ENCODE data around the gene COG3.

Gene COG3

GRCh38 chr13:45508776-45509175 lies 44.0 kb downstream of the COG3 start:
- no peak for DNase-seq

- DNase-seq, result no peak
Measured at GRCh38 chr13:45510672-45511071, 45.9 kb downstream of the COG3 start.

DNA sequence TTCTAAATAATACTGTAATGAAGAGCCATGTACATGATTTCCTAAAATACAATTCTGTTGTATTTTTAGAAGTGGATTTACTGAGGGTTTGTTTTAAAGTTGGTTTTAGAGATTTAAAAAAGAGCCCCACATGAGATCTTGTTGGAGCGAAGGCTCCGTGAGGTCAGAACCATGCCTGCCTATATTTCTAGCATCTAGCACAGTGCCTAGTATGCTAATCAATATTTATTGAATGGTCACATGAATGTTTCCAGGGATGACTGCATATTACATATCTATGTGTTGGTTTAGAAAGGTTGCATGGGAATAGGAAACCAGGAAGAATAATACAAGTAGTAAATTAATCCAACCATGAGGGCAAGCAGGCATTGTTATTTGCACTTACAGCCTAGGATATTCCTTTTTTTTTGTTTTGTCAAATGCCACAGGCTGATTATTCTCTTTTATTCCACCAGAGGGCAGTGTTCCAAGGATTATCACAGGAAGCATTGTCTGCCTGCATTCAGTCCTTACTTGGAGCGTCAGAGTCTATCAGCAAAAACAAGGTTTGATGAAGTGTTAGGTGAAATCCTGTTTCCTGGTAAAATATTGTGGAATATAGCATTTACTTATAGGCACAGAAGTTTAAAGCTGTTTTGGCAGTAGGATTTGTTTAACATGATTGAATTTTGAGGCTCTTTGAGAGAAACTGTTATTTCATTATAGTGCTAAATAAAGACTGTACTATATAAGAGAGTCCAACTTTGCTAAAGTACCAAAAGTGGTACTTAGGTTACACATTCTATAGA lies 46.8 kb downstream of the COG3 start:
- peak in 1 of 2 experiments; percentile 37 for DNase-seq

DNA sequence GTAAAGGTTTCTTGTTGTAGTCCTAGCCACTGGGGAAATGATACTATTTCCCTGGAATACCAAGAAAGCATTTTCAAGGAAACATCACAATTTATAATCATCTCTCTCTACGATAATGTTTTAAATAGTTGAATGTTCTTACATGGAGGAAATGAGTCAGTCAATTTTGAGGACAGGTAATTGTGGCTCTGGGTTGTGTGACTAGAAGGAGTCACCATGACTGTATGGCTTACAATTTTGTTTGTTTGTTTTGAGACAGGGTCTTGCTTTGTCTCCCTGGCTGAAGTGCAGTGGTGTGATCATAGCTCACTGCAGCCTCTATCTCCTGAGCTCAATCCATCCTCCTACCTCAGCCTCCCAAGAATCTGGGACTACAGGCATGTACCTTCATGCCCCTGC lies 47.4 kb downstream of the COG3 start:
- no peak for DNase-seq

- DNase-seq, result no peak
Measured at GRCh38 chr13:45516757-45517156, 52.0 kb downstream of the COG3 start.

- DNase-seq, result no peak
Measured at GRCh38 chr13:45518525-45519245, 53.9 kb downstream of the COG3 start.

- DNase-seq, result no peak
Measured at GRCh38 chr13:45519493-45519892, 54.8 kb downstream of the COG3 start.

GRCh38 chr13:45521297-45521696 lies 56.6 kb downstream of the COG3 start:
- no peak for DNase-seq

GRCh38 chr13:45522571-45522970 lies 57.8 kb downstream of the COG3 start:
- DNase-seq, result no peak

GRCh38 chr13:45527699-45528462 lies 63.1 kb downstream of the COG3 start:
- no peak for DNase-seq

DNA sequence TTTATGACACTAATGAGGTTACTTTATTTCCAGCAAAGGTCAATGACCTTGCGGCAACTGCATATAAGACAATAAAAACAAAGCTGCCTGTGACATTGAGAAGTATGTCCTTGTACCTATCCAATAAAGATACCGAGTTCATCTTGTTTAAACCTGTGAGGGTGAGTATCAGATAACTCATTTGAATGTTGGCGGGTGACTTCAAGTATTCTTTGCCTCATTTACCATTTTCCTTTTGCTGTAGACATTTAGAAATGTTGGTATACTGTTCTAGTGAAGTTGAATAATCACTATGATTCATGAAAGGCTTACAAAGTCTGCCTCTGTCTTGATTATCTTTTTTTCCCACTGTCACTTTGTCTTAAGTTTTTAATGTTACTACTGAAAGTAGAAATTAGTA lies 65.0 kb downstream of the COG3 start:
- DNase-seq, result no peak

- DNase-seq, result no peak
Measured at GRCh38 chr13:45534604-45535003, 69.9 kb downstream of the COG3 start.

DNA sequence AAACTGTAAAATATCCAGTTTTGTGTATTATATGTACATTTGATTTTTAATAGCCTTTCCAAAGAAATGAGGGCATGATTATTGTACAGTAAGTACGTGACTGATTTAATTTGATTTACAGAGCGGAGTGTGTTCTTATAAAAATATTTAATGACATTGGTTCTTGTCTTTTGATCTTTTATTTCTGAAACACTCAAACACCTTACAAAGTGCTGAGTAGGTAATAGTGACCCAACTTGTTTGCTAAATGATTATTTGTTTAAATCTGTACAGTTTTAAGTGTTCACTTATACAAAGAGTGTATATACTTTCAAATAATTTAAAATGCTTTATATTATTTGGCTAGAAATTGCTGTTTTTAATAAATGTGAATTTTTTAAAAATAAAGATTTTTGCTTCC lies 71.5 kb downstream of the COG3 start:
- no peak for DNase-seq

- no peak for DNase-seq
Measured at GRCh38 chr13:45537516-45537915, 72.8 kb downstream of the COG3 start.

GRCh38 chr13:45538382-45538781 lies 73.6 kb downstream of the COG3 start:
- DNase-seq, result no peak

GRCh38 chr13:45540195-45540594 lies 75.5 kb downstream of the COG3 start:
- no peak for DNase-seq

DNA sequence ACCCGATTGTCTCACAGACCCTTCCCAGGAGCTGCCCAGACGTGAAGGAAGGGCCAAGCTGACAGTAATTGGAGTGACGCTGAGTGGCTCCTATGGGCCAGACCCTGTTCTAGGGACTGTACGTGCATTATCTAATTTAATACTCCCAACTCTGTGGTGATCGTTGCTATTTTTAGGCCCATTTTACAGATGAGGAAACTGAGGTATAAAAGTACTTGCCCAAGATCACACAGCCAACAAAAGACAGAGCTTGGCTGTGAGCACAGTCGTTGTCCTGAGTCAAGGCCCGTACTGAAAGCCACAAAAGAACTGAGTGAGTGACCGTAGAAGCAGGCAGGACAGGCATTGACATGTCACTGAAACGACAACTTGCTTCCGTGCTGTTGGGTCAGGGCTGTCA lies 76.1 kb downstream of the COG3 start:
- DNase-seq, result no peak

DNA sequence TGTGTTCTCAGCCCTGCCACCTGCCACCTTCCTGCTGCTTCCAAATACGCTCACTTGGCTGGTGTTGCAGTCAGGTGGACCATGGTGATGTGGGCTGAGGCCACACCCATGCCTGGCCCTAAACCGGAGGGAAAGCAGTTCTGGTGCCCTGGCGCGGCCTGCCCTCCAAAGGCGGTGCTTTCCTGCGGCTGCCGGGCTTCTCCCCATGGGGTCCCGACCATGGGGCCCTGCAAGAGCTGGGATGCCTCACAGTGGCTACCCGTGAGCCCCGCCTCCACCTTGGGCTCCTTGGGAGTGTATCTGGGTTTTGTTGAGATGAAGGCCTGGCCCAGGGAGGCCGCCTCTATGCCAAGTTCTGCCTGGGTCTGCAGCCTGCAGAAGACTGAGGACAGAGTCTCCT lies 77.1 kb downstream of the COG3 start:
- DNase-seq, result no peak

DNA sequence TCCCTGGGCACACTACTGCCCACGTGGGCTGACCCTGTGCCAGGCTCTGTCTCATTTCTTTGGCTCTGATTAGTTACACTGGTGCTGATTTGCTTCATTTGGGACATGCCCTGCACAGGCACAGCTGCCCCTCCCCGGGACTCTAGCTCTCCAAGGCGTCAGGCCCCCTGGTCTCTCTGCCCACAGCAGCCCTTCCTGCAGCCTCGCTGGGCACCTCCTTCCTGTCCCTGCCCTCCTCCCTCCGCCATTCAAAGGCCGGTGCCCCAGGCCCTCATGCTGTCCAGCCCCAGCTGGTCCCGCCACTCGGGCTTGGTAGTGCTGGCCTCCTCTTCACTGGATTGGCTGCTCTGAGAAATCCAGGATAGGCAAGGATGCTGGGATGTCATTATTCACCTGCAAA lies 77.7 kb downstream of the COG3 start:
- no peak for DNase-seq

DNA sequence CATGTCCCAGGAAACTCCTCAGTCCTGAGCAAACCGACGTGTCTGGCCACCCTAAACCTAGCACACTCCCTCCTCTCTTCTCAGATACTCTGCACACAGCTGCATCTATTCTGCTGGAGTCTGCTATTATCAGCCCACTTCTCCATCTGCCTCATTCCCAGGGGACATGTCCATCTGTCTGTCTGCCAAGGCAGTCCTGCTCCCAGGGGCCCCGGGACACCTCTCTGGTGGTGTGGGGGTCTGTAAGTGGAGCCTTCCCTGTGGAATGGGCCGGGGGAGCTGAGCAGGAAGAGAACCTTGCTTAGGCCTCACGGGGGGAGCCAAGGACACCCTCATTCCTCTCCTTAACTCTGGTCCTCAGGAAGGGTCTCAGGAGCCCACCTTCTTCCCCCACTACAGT lies 78.1 kb downstream of the COG3 start:
- DNase-seq, result no peak

DNA sequence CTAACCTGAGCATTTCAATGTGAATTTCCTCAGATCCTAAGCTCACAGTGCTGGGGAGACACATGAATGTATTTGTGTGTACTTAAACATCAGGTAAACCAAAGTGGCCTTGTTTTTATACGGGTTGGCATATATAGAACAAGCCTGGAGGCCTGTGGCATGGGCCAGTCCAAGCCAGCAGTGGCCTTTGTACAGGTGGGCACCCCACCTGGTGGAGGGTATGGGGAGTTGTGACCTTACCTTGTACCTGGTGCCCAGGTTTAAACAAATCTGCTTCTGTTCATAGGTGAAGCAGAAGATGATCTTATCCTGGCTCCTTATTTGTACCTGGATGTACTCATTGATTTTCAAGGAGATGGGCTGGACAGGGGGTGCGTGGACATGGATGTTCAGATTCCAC lies 79.8 kb downstream of the COG3 start:
- no peak for DNase-seq

- DNase-seq, result no peak
Measured at GRCh38 chr13:45545686-45546409, 81.1 kb downstream of the COG3 start.

DNA sequence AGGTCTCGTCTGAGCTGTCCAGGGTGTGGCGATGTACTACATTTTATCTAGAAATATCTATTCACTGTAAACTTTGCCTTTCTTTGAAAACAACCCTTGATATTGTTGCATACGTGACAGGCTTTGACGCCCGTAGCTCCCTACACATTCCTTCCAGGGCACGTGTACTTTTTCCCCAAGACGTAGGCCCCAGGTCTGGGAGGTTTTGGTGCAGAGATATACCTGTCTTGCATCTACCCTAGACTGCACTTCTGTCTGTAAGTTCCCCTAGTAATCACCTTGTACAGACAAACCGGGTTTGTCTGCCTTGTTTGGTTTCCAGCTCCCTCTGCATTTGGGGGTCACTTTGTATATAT lies 81.6 kb downstream of the COG3 start:
- DNase-seq, result no peak
